ENCODE results near the gene NUP214.
"Not testable (repeated sequence)": the region's sequence is repeated elsewhere in the genome, so short reads cannot be mapped to it uniquely, and the experiment has no call there.

Gene NUP214

DNA sequence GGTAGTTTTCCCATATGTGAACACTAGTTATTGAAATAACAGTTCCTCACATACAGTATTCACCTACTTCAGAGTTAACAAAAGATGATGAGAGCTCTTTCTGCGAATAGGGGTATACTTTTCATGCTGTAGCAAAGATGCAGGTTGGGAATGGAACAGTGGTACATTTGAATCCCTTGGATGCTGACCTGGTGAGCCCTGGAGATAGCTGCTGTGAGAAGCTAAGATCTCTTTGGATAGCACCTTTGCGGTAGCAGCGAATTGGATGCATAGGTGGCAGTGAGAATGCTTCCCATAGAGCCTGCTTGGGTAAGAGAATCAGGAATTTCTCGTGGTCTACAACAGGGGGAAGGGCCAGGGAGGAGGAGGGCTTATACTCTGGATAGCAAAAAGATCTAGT is 61.2 kb downstream of the NUP214 start:
- DNase-seq (ENCODE audit: extremely low read depth, low read depth), result no peak
- TF ChIP-seq, protein P1, sequence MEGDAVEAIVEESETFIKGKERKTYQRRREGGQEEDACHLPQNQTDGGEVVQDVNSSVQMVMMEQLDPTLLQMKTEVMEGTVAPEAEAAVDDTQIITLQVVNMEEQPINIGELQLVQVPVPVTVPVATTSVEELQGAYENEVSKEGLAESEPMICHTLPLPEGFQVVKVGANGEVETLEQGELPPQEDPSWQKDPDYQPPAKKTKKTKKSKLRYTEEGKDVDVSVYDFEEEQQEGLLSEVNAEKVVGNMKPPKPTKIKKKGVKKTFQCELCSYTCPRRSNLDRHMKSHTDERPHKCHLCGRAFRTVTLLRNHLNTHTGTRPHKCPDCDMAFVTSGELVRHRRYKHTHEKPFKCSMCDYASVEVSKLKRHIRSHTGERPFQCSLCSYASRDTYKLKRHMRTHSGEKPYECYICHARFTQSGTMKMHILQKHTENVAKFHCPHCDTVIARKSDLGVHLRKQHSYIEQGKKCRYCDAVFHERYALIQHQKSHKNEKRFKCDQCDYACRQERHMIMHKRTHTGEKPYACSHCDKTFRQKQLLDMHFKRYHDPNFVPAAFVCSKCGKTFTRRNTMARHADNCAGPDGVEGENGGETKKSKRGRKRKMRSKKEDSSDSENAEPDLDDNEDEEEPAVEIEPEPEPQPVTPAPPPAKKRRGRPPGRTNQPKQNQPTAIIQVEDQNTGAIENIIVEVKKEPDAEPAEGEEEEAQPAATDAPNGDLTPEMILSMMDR (IDR thresholded peaks at IDR 0.05; ENCODE audit: low read depth, low read length), result no peak

DNA sequence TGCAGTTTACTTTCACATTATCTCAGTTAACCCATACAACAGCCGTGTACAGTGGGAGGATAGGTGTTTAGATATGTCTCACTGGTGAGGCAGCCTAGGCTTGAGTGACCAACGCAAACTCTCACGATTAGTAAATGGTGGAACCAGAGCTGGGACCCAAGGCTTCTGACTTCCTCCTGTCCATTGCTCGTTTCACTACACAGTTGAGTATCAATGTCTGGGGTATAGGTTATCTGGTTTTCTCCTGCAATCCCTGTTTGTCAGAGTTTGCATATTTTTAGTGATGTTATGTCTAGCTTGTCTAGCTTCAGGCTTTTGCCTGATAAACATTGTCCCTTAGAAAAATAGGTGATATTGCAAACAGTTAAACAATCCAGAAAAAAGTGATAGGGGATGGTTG is 62.6 kb downstream of the NUP214 start:
- TF ChIP-seq, protein P1 (IDR thresholded peaks at IDR 0.05; ENCODE audit: low read depth, low read length), result no peak
- DNase-seq (ENCODE audit: extremely low read depth, low read depth), result no peak

DNA sequence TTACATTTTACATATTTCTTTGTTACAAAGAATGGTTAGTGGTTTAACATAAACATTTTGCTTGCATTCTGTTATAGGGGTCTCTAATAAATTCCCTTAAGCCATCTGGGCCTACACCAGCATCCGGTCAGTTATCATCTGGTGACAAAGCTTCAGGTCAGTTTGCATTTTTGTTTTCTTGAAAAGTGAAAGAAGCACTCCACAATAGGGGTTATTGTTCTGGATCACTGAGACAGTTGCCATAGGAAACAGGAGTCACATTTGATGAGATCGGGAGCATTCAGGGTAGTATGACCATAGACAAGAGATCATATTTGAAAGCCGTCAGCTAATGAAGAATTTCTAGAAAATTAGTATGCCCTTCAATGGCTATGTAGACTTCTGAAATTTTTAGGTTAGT is 63.6 kb downstream of the NUP214 start:
- DNase-seq (ENCODE audit: extremely low read depth, low read depth), result no peak
- TF ChIP-seq, protein P1 (IDR thresholded peaks at IDR 0.05; ENCODE audit: low read depth, low read length), result no peak

DNA sequence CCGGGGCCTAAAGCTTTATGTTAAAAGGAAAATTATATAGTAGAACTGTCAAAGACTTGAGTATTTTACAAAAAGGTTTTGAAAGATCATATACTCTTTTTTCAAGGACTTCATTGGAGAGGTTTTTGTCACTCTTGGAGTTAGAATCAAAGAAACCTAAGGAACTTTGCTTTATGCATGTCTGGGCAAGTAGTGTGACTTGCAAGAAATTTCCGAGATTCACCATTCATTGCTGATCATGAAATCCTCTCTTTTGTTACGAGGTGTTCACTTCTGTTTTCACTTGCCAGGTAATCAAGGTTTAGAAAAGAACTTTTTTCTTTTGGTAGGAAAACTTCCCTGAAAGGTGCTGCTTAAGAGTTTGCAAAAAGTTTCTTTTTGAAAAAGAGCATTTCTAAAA is 64.8 kb downstream of the NUP214 start:
- DNase-seq (ENCODE audit: extremely low read depth, low read depth), result no peak
- TF ChIP-seq, protein P1 (IDR thresholded peaks at IDR 0.05; ENCODE audit: low read depth, low read length), result no peak

DNA sequence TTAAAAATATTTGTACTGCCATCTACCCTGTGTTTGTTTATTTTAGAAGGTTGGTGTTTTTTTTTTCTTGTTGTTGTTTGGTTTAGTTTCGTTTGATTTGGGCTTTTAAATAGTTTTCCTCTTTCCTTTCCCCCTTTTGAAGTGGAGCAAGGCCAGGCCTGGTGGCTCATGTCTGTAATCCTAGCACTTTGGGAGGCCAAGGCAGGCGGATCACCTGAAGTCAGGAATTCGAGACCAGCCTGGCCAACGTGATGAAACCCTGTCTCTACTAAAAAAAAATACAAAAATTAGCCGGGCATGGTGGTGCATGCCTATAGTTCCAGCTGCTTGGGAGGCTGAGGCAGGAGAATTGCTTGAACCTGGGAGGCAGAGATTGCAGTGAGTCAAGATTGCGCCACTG is 65.6 kb downstream of the NUP214 start:
- not testable (repeated sequence) for DNase-seq (ENCODE audit: extremely low read depth, low read depth)

DNA sequence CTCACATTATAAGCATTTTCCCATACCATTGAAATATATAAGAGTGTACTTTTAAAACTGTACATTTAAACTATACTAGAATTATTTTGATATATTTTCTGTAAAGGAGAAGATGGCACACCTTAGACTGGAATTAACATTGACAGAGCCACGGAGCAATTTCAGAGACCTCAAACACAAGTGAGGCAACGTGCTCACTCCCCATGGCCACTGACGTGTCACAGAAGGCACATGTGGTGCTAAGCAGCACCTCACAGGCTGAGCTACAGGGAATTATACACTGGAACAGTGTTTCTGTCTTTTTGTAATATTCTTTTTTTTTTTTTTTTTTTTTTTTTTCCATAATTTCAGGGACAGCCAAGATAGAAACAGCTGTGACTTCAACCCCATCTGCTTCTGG is 66.5 kb downstream of the NUP214 start:
- DNase-seq (ENCODE audit: extremely low read depth, low read depth), result no peak
- TF ChIP-seq, protein P1 (IDR thresholded peaks at IDR 0.05; ENCODE audit: low read depth, low read length), result no peak

DNA sequence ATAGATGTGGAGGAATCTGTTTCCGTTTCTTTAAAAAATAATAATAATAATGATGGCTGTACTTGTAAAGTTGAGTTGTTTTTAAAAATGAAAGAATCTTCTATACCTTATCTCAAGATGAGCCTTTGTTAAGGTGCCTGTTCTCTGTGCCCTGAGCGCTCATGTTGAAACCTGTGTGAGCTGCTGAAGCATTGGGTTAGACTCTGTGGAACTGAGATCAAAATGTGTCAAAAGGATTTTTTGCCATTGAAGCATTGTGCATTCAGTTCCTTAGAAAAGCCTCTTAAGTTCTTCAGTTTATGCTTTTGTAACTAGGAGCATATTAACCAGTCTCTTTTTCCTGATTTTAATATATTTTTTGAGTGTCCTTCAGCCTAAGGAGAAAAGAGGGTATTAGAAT is 67.7 kb downstream of the NUP214 start:
- DNase-seq (ENCODE audit: extremely low read depth, low read depth), result no peak
- TF ChIP-seq, protein P1 (IDR thresholded peaks at IDR 0.05; ENCODE audit: low read depth, low read length), result no peak

DNA sequence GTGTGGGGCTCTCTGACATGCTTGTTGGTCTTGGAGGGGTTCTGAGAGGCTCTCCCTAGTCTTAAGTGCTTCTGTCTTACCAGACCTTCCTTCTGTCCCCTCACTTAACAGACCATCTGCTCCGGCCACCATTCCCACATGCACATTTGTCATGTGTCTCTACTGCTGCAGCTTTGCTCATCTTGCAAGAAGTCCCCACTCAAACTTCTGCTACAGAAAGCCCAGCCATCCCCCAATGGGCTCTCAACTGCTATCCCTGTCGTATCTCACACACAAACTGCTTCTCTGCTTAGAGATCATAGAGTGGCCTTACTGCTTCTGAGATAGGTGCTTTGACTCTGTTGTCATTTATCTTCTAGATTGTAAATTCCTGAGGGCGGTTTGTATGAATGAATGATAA is 69.4 kb downstream of the NUP214 start:
- TF ChIP-seq, protein P1 (IDR thresholded peaks at IDR 0.05; ENCODE audit: low read depth, low read length), result no peak
- DNase-seq (ENCODE audit: extremely low read depth, low read depth), result no peak
